DOHH2 (cell line): ENCODE data around the gene POLR3K.

ENCODE experiments used
- H3F3A ChIP-seq: fragments of 200-600 bp; sonication (generic), shearing (Covaris generic); 2 replicates; pipeline ENCODE4 v1.6.0; 2016; ENCODE audit warnings: antibody characterized with exemption, mild to moderate bottlenecking; ENCODE audit not compliant: control insufficient read depth, insufficient read depth
- H3K27ac ChIP-seq: fragments of 200-600 bp; sonication (generic); 2 replicates; pipeline ENCODE4 v1.5.1; 2014; ENCODE audit warnings: low read depth, mild to moderate bottlenecking, low read length, moderate library complexity
- H3K27me3 ChIP-seq: fragments of 200-600 bp; sonication (generic); 2 replicates; pipeline ENCODE4 v1.6.1; 2014; ENCODE audit warnings: mild to moderate bottlenecking, low read length, mixed read lengths; ENCODE audit not compliant: control insufficient read depth
- H3K36me3 ChIP-seq: fragments of 200-600 bp; sonication (generic); 2 replicates; pipeline ENCODE4 v1.6.1; 2014; ENCODE audit warnings: mild to moderate bottlenecking, low read length, moderate library complexity, mixed read lengths; ENCODE audit not compliant: control insufficient read depth
- H3K4me1 ChIP-seq: fragments of 200-600 bp; sonication (generic); 2 replicates; pipeline ENCODE4 v1.6.1; 2014; ENCODE audit warnings: mild to moderate bottlenecking, low read length, mixed read lengths; ENCODE audit not compliant: control insufficient read depth
- H3K4me2 ChIP-seq: fragments of 200-600 bp; sonication (generic); 2 replicates; pipeline ENCODE4 v1.6.0; 2014; ENCODE audit warnings: mild to moderate bottlenecking, low read length, moderate library complexity
- H3K4me3 ChIP-seq: fragments of 200-600 bp; sonication (generic); 2 replicates; pipeline ENCODE4 v1.5.1; 2014; ENCODE audit warnings: mild to moderate bottlenecking, low read length, mixed read lengths
- H3K79me2 ChIP-seq: fragments of 200-600 bp; sonication (generic); 2 replicates; pipeline ENCODE4 v1.6.1; 2014; ENCODE audit warnings: mild to moderate bottlenecking, low read length, mixed read lengths; ENCODE audit not compliant: control insufficient read depth
- H3K9me2 ChIP-seq: fragments of 200-600 bp; sonication (generic); replicated peaks from 2 replicates; pipeline ENCODE4 v1.6.1; 2014; ENCODE audit warnings: mild to moderate bottlenecking, low read length, mixed read lengths; ENCODE audit not compliant: control insufficient read depth
- H3K9me3 ChIP-seq: fragments of 200-600 bp; sonication (generic); 2 replicates; pipeline ENCODE4 v1.6.1; 2014; ENCODE audit warnings: antibody characterized with exemption, low read length, mixed read lengths; ENCODE audit not compliant: control insufficient read depth, insufficient read depth
- H4K20me1 ChIP-seq: fragments of 200-600 bp; sonication (generic); 2 replicates; pipeline ENCODE4 v1.6.0; 2014; ENCODE audit warnings: low read depth, mild to moderate bottlenecking, antibody characterized with exemption, low read length, moderate library complexity; ENCODE audit not compliant: control insufficient read depth, insufficient read depth
- EZH2phosphoT487 ChIP-seq: fragments of 200-600 bp; sonication (generic); IDR thresholded peaks from 2 replicates; pipeline ENCODE4 v1.6.1; 2017; ENCODE audit warnings: borderline replicate concordance, mild to moderate bottlenecking, antibody characterized with exemption, low read length, moderate library complexity, mixed read lengths
- TF ChIP-seq, protein P1 (sequence below): fragments of 200-600 bp; sonication (generic); IDR thresholded peaks from one replicate; pipeline ENCODE4 v1.5.1; 2014; ENCODE audit warnings: antibody characterized with exemption, mild to moderate bottlenecking, low read depth, low read length; ENCODE audit not compliant: poor library complexity, severe bottlenecking

Gene POLR3K

DNA sequence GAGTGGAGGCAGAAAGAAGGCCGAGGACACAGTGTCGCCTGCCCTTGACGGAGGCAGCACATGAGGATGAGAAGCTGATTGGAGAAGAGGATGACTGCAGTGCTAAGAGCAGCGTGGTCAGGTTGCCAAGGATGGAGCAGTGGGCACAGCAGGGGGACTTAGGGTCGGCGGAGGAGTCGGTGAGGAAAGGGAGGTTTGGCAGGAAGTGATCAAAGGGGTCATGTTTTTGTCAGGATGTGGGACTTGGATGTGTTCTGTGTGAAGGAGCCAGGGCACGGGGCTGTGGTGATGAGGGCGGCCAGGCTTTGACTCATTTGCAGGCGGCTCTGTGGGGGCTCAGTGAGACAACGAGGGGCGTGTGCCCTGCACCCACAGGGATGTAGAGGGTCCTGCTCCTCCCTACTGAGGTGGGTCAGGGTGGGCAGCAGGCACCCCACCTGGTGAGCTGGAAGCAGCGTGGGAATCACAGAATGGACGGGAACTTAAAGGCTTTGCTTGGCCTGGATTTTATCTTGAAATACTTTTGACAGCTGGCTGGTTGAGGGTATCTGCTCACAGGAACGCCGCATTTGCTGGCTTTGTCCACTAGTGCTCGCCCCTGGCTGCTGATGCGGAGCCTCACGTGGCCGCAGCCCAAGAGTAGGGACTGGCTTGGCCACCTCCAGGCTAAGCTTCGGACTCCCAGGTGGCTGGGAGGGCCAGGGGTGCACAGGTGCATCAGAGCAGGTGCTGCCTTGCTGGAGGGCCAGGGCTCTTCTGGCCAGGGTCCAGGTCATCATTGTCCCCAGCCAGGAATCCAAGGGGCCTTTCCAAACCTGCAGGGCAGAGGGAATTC is 30.6 kb upstream of the POLR3K start:
- TF ChIP-seq EZH2phosphoT487: no peak
- TF ChIP-seq, protein P1, sequence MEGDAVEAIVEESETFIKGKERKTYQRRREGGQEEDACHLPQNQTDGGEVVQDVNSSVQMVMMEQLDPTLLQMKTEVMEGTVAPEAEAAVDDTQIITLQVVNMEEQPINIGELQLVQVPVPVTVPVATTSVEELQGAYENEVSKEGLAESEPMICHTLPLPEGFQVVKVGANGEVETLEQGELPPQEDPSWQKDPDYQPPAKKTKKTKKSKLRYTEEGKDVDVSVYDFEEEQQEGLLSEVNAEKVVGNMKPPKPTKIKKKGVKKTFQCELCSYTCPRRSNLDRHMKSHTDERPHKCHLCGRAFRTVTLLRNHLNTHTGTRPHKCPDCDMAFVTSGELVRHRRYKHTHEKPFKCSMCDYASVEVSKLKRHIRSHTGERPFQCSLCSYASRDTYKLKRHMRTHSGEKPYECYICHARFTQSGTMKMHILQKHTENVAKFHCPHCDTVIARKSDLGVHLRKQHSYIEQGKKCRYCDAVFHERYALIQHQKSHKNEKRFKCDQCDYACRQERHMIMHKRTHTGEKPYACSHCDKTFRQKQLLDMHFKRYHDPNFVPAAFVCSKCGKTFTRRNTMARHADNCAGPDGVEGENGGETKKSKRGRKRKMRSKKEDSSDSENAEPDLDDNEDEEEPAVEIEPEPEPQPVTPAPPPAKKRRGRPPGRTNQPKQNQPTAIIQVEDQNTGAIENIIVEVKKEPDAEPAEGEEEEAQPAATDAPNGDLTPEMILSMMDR: no peak
- Histone ChIP-seq H3K27ac (no peak overlapping the region), H3K36me3 (peaks cover 52% of the 10 kb centered on the region), H3K27me3 (no peaks in the 10 kb centered on the region), H3K4me2 (no peak overlapping the region; the same call in 1 of the 2 replicates), H4K20me1 (0 out of 2 replicates have a peak, but pooled peaks cover 3% of the 10 kb centered on the region), H3K4me3 (no peak overlapping the region), H3K4me1 (peaks cover 13% of the 10 kb centered on the region), H3K9me3 (no peaks in the 10 kb centered on the region), H3F3A (0 out of 2 replicates have a peak, but pooled peaks cover 3% of the 10 kb centered on the region), H3K9me2 (no peaks in the 10 kb centered on the region), H3K79me2 (no peaks in the 10 kb centered on the region)

DNA sequence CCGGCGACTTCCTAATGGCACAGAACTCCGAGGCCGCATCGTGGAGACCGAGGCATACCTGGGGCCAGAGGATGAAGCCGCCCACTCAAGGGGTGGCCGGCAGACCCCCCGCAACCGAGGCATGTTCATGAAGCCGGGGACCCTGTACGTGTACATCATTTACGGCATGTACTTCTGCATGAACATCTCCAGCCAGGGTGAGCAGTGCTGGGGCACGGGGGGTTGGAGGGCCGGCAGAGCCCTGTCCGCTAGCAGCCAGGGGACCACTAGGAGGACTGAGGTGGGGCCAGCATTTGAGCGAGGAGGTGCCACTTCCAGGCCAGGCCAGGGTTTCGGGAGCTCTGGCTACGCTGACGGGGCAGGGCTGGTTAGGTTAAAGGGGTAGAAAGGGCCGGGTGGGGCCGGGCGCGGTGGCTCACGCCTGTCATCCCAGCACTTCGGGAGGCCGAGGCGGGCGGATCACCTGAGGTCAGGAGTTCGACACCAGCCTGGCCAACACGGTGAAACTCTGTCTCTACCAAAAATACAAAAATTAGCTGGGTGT is 29.7 kb upstream of the POLR3K start:
- peaks cover 7% of the 10 kb centered on the region for H3K79me2 ChIP-seq
- no peaks in the 10 kb centered on the region for H3K9me2 ChIP-seq
- no peak overlapping the region for H3K4me3 ChIP-seq
- no peak for TF ChIP-seq EZH2phosphoT487
- TF ChIP-seq, protein P1: no peak
- no peaks in the 10 kb centered on the region for H3K9me3 ChIP-seq
- 0 out of 2 replicates have a peak, but pooled peaks cover 3% of the 10 kb centered on the region for H4K20me1 ChIP-seq
- peaks cover 17% of the 10 kb centered on the region for H3K4me1 ChIP-seq
- no peaks in the 10 kb centered on the region for H3K27me3 ChIP-seq
- H3K36me3 ChIP-seq: peaks cover 44% of the 10 kb centered on the region
- 0 out of 2 replicates have a peak, but pooled peaks cover 3% of the 10 kb centered on the region for H3F3A ChIP-seq
- H3K4me2 ChIP-seq: no peak overlapping the region
- no peak overlapping the region for H3K27ac ChIP-seq

DNA sequence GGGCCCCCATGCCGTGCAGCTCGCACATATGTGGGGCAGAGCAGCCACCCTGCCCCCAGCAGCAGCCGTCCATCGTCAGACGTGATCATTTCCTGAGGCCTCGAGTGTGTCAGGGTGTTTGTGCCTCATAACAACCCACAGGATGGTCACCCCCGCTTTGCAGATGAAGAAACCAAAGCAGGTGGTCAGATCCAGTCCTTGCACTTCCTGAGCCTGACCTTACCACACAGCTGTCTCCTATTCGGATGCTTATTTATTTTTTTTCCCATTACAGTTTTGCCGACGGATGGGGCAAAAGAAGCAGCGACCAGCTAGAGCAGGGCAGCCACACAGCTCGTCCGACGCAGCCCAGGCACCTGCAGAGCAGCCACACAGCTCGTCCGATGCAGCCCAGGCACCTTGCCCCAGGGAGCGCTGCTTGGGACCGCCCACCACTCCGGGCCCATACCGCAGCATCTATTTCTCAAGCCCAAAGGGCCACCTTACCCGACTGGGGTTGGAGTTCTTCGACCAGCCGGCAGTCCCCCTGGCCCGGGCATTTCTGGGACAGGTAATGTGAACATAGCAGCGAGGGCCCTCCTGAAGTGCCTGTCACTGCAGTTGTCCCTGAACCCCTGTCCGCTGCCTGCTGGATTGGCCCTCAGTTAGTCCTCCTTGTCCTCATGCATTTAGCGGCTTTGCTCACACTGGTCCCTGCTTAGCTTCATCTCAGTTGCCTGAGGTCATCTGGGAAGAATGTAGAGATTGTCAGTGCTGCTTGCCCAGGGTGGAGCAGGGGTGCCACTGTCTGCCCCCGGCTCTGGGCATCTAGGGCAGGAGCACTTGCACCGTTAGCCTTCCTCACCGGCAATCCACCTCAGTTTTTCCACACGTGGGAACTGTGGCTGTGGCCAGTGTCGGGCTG is 26.0 kb upstream of the POLR3K start:
- H3F3A ChIP-seq: no peaks in the 10 kb centered on the region
- peaks cover 17% of the 10 kb centered on the region; the same call in 1 of the 2 replicates for H3K36me3 ChIP-seq
- no peak for TF ChIP-seq EZH2phosphoT487

More for the DNA sequence above, 26.0 kb upstream of the POLR3K start:
- Histone ChIP-seq H3K4me3 (peak overlapping the region; percentile 75), H3K4me1 (peaks cover 25% of the 10 kb centered on the region), H3K9me2 (no peaks in the 10 kb centered on the region), H3K9me3 (no peaks in the 10 kb centered on the region), H3K79me2 (peaks cover 7% of the 10 kb centered on the region), H3K4me2 (peak overlapping the region; percentile 83), H4K20me1 (no peaks in the 10 kb centered on the region), H3K27ac (no peak overlapping the region), H3K27me3 (peaks cover under 1% of the 10 kb centered on the region; the same call in 1 of the 2 replicates)
